ENCODE measurements around the gene SCFD2.

- TF ChIP-seq HDGF (IDR thresholded peaks at IDR 0.05; ENCODE audit: borderline replicate concordance) (no peak), SP1 (IDR thresholded peaks at IDR 0.05) (no peak)
Measured at GRCh38 chr4:53147711-53148110, 218.2 kb downstream of the SCFD2 start.
